ENCODE measurements around the gene GALK2.

The GALK2 gene

GRCh38 chr15:49303003-49303402, 133.0 kb downstream of the GALK2 start:
- in situ Hi-C loops (cut with MboI; ENCODE audit: low pct_unique_long_range_greater_than_20kb, low sequenced_read_pairs, unreplicated experiment) = no loop called here
- TF ChIP-seq CTCF (IDR thresholded peaks at IDR 0.05; ENCODE audit: extremely low read depth, insufficient read depth, missing control alignments) = no peak
- DNase-seq (ENCODE audit: low spot score) = no peak

- no peak for TF ChIP-seq CTCF (IDR thresholded peaks at IDR 0.05; ENCODE audit: extremely low read depth, insufficient read depth, missing control alignments)
- DNase-seq (ENCODE audit: low spot score) = no peak
- in situ Hi-C loops (cut with MboI; ENCODE audit: low pct_unique_long_range_greater_than_20kb, low sequenced_read_pairs, unreplicated experiment) = no loop called here
Observed at GRCh38 chr15:49306551-49306950, 136.5 kb downstream of the GALK2 start.

GRCh38 chr15:49308686-49309085, 138.6 kb downstream of the GALK2 start:
- TF ChIP-seq CTCF (IDR thresholded peaks at IDR 0.05; ENCODE audit: extremely low read depth, insufficient read depth, missing control alignments) = no peak
- no peak for DNase-seq (ENCODE audit: low spot score)
- in situ Hi-C loops (cut with MboI; ENCODE audit: low pct_unique_long_range_greater_than_20kb, low sequenced_read_pairs, unreplicated experiment) = no loop called here

GRCh38 chr15:49309889-49310288, 139.8 kb downstream of the GALK2 start:
- in situ Hi-C loops (cut with MboI; ENCODE audit: low pct_unique_long_range_greater_than_20kb, low sequenced_read_pairs, unreplicated experiment) = no loop called here
- no peak for DNase-seq (ENCODE audit: low spot score)
- no peak for TF ChIP-seq CTCF (IDR thresholded peaks at IDR 0.05; ENCODE audit: extremely low read depth, insufficient read depth, missing control alignments)

- DNase-seq (ENCODE audit: low spot score) = no peak
- no peak for TF ChIP-seq CTCF (IDR thresholded peaks at IDR 0.05; ENCODE audit: extremely low read depth, insufficient read depth, missing control alignments)
- in situ Hi-C loops (cut with MboI; ENCODE audit: low pct_unique_long_range_greater_than_20kb, low sequenced_read_pairs, unreplicated experiment) = no loop called here
Observed at GRCh38 chr15:49313650-49314049, 143.6 kb downstream of the GALK2 start.

- TF ChIP-seq CTCF (IDR thresholded peaks at IDR 0.05; ENCODE audit: extremely low read depth, insufficient read depth, missing control alignments) = no peak
- no peak for DNase-seq (ENCODE audit: low spot score)
- in situ Hi-C loops (cut with MboI; ENCODE audit: low pct_unique_long_range_greater_than_20kb, low sequenced_read_pairs, unreplicated experiment) = no loop called here
Observed at GRCh38 chr15:49314716-49315115, 144.7 kb downstream of the GALK2 start.

GRCh38 chr15:49315391-49315823, 145.4 kb downstream of the GALK2 start:
- TF ChIP-seq CTCF (IDR thresholded peaks at IDR 0.05; ENCODE audit: extremely low read depth, insufficient read depth, missing control alignments) = no peak
- DNase-seq (ENCODE audit: low spot score) = no peak
- in situ Hi-C loops (cut with MboI; ENCODE audit: low pct_unique_long_range_greater_than_20kb, low sequenced_read_pairs, unreplicated experiment) = no loop called here
